ENCODE results near the gene TSPO2.
"Not testable (repeated sequence)": the region's sequence is repeated elsewhere in the genome, so short reads cannot be mapped to it uniquely, and the experiment has no call there.

TSPO2 gene

DNA sequence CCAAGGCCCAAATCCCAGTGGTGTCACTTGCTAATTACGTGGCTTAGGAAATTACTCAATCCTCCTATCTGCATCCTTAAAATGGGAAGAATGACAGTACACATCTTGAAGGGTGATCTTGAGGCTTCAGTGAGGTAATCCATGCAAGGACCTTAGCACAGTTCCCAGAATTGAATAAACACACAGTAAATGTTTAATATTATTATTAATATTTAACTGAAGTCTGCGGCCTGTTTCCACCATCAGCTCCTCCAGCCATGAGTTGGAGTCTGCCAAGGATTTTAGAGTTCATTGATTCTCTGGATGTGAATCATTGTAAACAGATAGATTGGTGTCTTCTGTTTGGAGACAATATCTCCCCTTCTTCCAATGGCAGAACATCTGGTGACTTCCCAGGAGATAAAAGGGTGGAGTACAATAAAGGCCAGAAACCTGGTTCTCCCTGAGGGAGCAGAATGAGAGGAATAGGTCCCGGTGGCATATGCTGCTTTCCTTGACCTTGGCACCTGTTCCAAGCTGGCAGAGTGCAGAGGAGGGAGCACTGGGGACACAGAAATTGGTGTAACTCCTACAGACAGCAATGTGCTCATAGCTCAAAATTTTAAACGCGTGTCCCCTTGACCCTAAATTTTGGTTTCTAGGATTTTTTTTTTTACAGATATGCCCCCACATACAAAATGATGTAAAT, 28.7 kb upstream of the TSPO2 start:
- no peak for TF ChIP-seq CTCF (IDR thresholded peaks at IDR 0.05; ENCODE audit: low read depth, low read length)
- no peak for DNase-seq (ENCODE audit: low read depth in 2 of 2)
- no peak overlapping the region for H3K4me3 ChIP-seq (replicated peaks in 1 of 2; ENCODE audit: low read depth in 2 of 2, low read length in 2 of 2)

DNA sequence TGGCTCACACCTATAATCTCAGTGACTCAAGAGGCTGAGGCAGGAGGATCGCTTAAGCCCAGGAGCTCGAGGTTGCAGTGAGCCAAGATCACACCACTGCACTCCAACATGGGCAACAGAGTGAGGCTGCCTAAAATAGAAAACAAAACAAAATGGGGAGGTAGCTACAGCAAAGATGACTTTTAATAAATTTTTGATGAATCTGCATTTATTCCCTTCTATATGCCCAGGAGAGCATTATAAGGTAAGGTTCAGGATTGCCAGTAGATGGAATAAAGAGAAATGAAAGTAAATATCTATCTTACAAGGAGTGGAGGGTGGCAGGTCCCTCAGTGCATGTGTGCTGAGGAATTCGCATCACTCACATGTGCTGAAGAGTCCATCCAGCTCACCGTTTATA, 27.5 kb upstream of the TSPO2 start:
- DNase-seq (ENCODE audit: low read depth in 2 of 2), result no peak
- H3K4me3 ChIP-seq (replicated peaks in 1 of 2; ENCODE audit: low read depth in 2 of 2, low read length in 2 of 2), result no peak overlapping the region
- no peak for TF ChIP-seq CTCF (IDR thresholded peaks at IDR 0.05; ENCODE audit: low read depth, low read length)

DNA sequence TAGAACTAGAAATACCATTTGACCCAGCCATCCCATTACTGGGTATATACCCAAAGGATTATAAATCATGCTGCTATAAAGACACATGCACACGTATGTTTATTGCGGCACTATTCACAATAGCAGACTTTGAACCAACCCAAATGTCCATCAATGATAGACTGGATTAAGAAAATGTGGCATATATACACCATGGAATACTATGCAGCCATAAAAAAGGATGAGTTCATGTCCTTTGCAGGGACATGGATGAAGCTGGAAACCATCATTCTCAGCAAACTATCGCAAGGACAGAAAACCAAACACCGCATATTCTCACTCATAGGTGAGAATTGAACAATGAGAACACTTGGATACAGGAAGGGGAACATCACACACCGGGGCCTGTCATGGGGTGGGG, 26.4 kb upstream of the TSPO2 start:
- H3K4me3 ChIP-seq (replicated peaks in 1 of 2; ENCODE audit: low read depth in 2 of 2, low read length in 2 of 2); DNase-seq (ENCODE audit: low read depth in 2 of 2): not testable (repeated sequence)

DNA sequence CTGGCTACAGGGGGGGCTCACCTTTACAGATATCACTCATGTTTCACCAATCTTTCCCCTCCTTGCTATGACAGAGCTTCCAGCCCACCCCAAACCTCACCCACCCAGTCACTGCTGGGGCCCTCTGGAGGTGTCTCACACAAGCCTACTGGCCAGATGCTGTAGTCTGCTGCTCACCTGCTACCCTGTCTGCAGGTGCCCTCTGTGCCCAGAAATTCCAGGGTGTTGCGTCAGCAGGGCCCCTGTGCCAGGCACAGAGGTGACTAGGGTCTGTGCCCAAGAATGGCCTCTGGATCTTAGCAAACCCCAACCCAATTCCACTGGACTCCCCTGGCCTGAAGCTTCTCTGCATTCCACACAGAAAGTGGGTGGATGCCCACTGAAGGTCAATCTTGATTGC, 24.6 kb upstream of the TSPO2 start:
- no peak for DNase-seq (ENCODE audit: low read depth in 2 of 2)
- TF ChIP-seq CTCF (IDR thresholded peaks at IDR 0.05; ENCODE audit: low read depth, low read length), result no peak
- H3K4me3 ChIP-seq (replicated peaks in 1 of 2; ENCODE audit: low read depth in 2 of 2, low read length in 2 of 2), result no peak overlapping the region

DNA sequence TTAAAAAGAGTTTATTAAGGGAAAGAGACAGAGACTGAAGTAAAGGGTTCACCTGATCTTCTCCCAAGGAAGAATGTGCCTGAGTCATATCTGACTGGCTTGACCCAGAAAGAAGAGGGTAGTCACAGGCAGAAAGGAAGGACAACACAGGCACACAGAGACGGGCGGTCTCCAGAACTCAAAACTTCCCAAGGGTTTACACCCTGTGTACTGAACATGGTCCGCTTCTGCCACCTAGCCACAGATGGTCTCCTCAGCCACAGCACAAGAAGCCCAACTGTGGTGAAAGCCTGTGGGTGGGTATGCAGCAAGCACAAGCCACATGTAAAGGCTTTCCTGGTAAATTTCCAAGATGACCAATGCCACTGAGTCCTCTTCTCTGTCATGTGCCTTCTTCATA, 20.4 kb upstream of the TSPO2 start:
- DNase-seq (ENCODE audit: low read depth in 2 of 2), result peak; percentile 28 to 51
- no peak overlapping the region for H3K4me3 ChIP-seq (replicated peaks in 1 of 2; ENCODE audit: low read depth in 2 of 2, low read length in 2 of 2)
- no peak for TF ChIP-seq CTCF (IDR thresholded peaks at IDR 0.05; ENCODE audit: low read depth, low read length)

DNA sequence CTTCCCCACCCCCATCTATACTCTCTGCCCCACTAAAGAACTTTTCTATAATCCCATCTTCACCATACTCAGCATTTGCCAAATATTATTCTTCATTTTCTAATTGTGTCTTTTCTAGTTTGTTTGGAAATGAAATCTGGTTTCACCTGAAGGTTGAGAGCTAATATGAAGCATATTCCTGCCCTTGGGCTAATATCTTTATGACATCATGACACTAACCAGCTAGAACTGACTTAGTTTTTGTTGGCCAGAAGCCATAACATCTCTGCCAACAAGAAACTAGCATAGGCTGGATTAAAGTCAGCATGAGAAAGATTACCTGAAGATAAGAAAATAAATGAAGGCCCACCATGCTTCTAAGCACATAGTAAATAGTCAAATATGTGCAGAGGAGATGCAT, 20.0 kb upstream of the TSPO2 start:
- peak; percentile 13 to 19 for DNase-seq (ENCODE audit: low read depth in 2 of 2)
- H3K4me3 ChIP-seq (replicated peaks in 1 of 2; ENCODE audit: low read depth in 2 of 2, low read length in 2 of 2), result no peak overlapping the region
- TF ChIP-seq CTCF (IDR thresholded peaks at IDR 0.05; ENCODE audit: low read depth, low read length), result no peak

DNA sequence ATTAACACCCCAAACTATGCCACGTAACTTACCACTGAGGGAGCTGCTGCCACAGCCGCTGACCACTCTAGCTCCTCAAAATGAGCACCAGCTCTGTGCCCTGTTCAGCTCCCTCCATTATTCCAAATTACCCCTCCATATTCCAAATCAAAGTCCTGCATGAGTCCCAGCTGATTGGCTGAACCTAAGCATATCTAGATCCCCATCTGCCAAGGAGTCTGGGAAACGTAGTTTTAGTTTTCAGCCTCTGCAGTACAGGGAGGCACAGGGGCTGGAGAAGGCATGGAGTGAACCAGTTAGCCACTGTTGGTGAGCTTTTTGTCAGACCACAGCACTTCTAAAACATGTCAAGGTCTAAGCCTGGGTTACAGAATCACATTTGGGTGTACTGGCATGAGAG, 19.2 kb upstream of the TSPO2 start:
- H3K4me3 ChIP-seq (replicated peaks in 1 of 2; ENCODE audit: low read depth in 2 of 2, low read length in 2 of 2), result no peak overlapping the region
- TF ChIP-seq CTCF (IDR thresholded peaks at IDR 0.05; ENCODE audit: low read depth, low read length), result no peak
- DNase-seq (ENCODE audit: low read depth in 2 of 2), result no peak

Measured in cardiac fibroblast (primary cell).